Kidney (tissue), 14 donors: ENCODE data around the gene CLMP. TPM values are rescaled to one million over a fixed set of nuclear protein-coding genes. Genes with fewer than 3 reads are reported as not detected.

ENCODE experiments used
- DNase-seq, 5 donors: peaks; one replicate each; pipeline ENCODE4 v3.0.0-alpha.2; 2013 to 2020
- FAIRE-seq: peaks from 2 replicates; lab custom pipeline; 2012; peaks lifted over from hg19 to GRCh38; lab: Jason Lieb, UNC
- H3K27ac ChIP-seq, 2 donors: one replicate each; pipeline ENCODE4 v1.7.0; 2013; ENCODE audit warnings: low read depth in 2 of 2, low read length in 2 of 2, inconsistent platforms in 1 of 2
- H3K27me3 ChIP-seq: one replicate; pipeline ENCODE4 v1.7.1; 2013; ENCODE audit warnings: low read length, inconsistent platforms; ENCODE audit not compliant: control insufficient read depth, insufficient read depth
- H3K36me3 ChIP-seq, 3 donors: one replicate each; pipeline versions ENCODE4 v1.7.0 to v1.7.1; 2013; ENCODE audit warnings: low read length in 3 of 3, control low read depth in 1 of 3, inconsistent platforms in 1 of 3; ENCODE audit not compliant: insufficient read depth in 3 of 3, control insufficient read depth in 2 of 3
- H3K4me1 ChIP-seq, 3 donors: one replicate each; pipeline versions ENCODE4 v1.7.0 to v1.7.1; 2013; ENCODE audit warnings: low read length in 3 of 3, inconsistent platforms in 1 of 3, low read depth in 1 of 3; ENCODE audit not compliant: control insufficient read depth in 2 of 3, insufficient read depth in 2 of 3
- H3K4me3 ChIP-seq, 3 donors: one replicate each; pipeline versions ENCODE4 v1.7.0 to v1.8.1; 2013; ENCODE audit warnings: low read length in 3 of 3, control low read depth in 1 of 3, inconsistent platforms in 1 of 3
- H3K9ac ChIP-seq, 3 donors: one replicate each; pipeline versions ENCODE4 v1.7.0 to v1.7.1; 2013; ENCODE audit warnings: low read length in 3 of 3, control low read depth in 1 of 3, inconsistent platforms in 1 of 3
- H3K9me3 ChIP-seq, 3 donors: one replicate each; pipeline versions ENCODE4 v1.7.0 to v1.7.1; 2013; ENCODE audit warnings: low read length in 3 of 3, control low read depth in 1 of 3, inconsistent platforms in 1 of 3; ENCODE audit not compliant: control insufficient read depth in 2 of 3, insufficient read depth in 1 of 3
- CTCF ChIP-seq: IDR thresholded peaks from 3 replicates; pipeline ENCODE4 v1.5.1; 2012; ENCODE audit warnings: mild to moderate bottlenecking, moderate library complexity, borderline replicate concordance; ENCODE audit not compliant: insufficient read depth; ENCODE audit errors: extremely low read depth
- intact Hi-C: fragments of 100-400 bp; cut with DNase I; formaldehyde crosslinking; loops from one replicate; pipeline ENCODE4 v1.11.1; 2022
- polyA plus RNA-seq: library from polyadenylated mRNA; stranded (reverse); fragments of 350-450 nt; fragmentation: Illumina TruSeq; extraction: RNeasy Lipid Tissue Mini Kit (QIAGEN cat#74804); gene quantifications from one replicate; pipeline ENCODE4 v1.2.3, GENCODE V29; 2014; ENCODE audit warnings: low read depth, low replicate concordance; ENCODE audit not compliant: insufficient read depth
- total RNA-seq: library from RNA; stranded (reverse); fragmentation: NEBNext Ultra II Directional; extraction: Animal tissue kit (Norgen Biotek cat#: 25700); gene quantifications from one replicate; pipeline ENCODE4 v1.2.1, GENCODE V29; 2021
- donor health status: control.
- donor health status: control.
- donor health status: control.
- donor health status: control.
- donor health status: control.
- donor health status: DM: yes; HTN: yes; CAD: no.
- donor health status: Normal renal cell carcinoma (clear cell type).

CLMP gene
- total and polyA plus RNA-seq, 2 donors from 2014 or later = 1.2 to 6.8 TPM

GRCh38 chr11:123176785-123177184, 18.3 kb downstream of the CLMP start:
- DNase-seq = no peak
- Histone ChIP-seq H3K36me3 (no peaks in the 10 kb centered on the region), H3K9me3 (no peaks in the 10 kb centered on the region), H3K27me3 (no peaks in the 10 kb centered on the region), H3K27ac (no peak overlapping the region), H3K9ac (no peak overlapping the region), H3K4me3 (no peak overlapping the region), H3K4me1 (peaks cover 0 to 2% (median 0%) of the 10 kb centered on the region in 3 donors)
- no peak for FAIRE-seq
- intact Hi-C loops = no loop called here
- no peak for TF ChIP-seq CTCF

GRCh38 chr11:123174196-123175183, 20.6 kb downstream of the CLMP start:
- H3K36me3 ChIP-seq = no peaks in the 10 kb centered on the region
- TF ChIP-seq CTCF = no peak
- peak in 4 of 5 donors; percentile 14 to 89 (median 68) for DNase-seq

GRCh38 chr11:123173856-123174186, 21.2 kb downstream of the CLMP start:
- Histone ChIP-seq H3K9ac (no peak overlapping the region), H3K36me3 (no peaks in the 10 kb centered on the region)

More at GRCh38 chr11:123174196-123175183, 20.6 kb downstream of the CLMP start:
- peaks cover 0 to 2% (median 0%) of the 10 kb centered on the region in 3 donors for H3K4me1 ChIP-seq
- no peak overlapping the region for H3K4me3 ChIP-seq
- FAIRE-seq = no peak
- no peak overlapping the region for H3K9ac ChIP-seq
- intact Hi-C loops = no loop called here
- no peaks in the 10 kb centered on the region for H3K27me3 ChIP-seq
- H3K27ac ChIP-seq = no peak overlapping the region
- H3K9me3 ChIP-seq = no peaks in the 10 kb centered on the region

More at GRCh38 chr11:123173856-123174186, 21.2 kb downstream of the CLMP start:
- intact Hi-C loops = no loop called here
- Histone ChIP-seq H3K4me1 (no peaks in the 10 kb centered on the region), H3K4me3 (no peak overlapping the region), H3K9me3 (no peaks in the 10 kb centered on the region), H3K27me3 (no peaks in the 10 kb centered on the region), H3K27ac (no peak overlapping the region)
- no peak for TF ChIP-seq CTCF
- FAIRE-seq = no peak
- no peak for DNase-seq
